Measurements from ENCODE around the gene LUM. TPM values are rescaled to one million over a fixed set of nuclear protein-coding genes. Genes with fewer than 3 reads are reported as not detected.

Gene LUM
- polyA plus RNA-seq, 3 donors: not detected

DNA sequence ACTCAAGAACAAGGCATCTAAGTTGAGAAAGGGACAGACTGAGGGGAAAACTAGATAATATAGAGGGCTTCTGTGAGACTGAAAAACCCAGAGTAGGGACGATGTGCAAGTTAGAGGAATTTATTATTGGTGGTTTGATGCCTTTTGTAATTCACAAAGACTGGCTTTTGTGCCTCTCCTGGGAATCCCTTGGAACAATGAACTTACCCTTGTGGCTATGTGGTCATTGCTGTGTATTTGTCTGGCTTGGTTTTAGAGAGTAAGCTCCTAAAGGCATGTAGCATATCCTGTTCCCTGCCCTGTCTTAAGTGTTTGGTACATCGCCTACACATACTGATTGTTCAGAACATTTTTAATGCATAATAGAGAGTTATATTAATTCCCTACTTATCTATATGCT is 44.7 kb upstream of the LUM start:
- H2AFZ ChIP-seq (ENCODE audit: insufficient read depth, low read depth, low read length, poor library complexity, severe bottlenecking): no peak overlapping the region
- no peaks in the 10 kb centered on the region for H3K36me3 ChIP-seq (replicated peaks in 1 of 2; ENCODE audit: control insufficient read depth in 1 of 2, insufficient read depth in 2 of 2, low read length in 2 of 2)
- 40% methylated on average over 1 of the region's 2 CpGs for WGBS (ENCODE audit: insufficient coverage)
- no peaks in the 10 kb centered on the region for H3K4me1 Mint-ChIP-seq
- H3K27me3 Mint-ChIP-seq (ENCODE audit: low read depth in 3 of 3): peaks cover 0 to 2% (median 1%) of the 10 kb centered on the region in 3 donors
- no peak overlapping the region for H3K4me2 ChIP-seq (replicated peaks; ENCODE audit: extremely low read depth, low read length, poor library complexity, severe bottlenecking)
- no peaks in the 10 kb centered on the region for H3K36me3 Mint-ChIP-seq
- no peak overlapping the region for H3K9ac ChIP-seq (ENCODE audit: insufficient read depth, low read length, poor library complexity, severe bottlenecking)
- intact Hi-C loops (cut with micrococcal nuclease): no loop called here
- TF ChIP-seq, protein P1, sequence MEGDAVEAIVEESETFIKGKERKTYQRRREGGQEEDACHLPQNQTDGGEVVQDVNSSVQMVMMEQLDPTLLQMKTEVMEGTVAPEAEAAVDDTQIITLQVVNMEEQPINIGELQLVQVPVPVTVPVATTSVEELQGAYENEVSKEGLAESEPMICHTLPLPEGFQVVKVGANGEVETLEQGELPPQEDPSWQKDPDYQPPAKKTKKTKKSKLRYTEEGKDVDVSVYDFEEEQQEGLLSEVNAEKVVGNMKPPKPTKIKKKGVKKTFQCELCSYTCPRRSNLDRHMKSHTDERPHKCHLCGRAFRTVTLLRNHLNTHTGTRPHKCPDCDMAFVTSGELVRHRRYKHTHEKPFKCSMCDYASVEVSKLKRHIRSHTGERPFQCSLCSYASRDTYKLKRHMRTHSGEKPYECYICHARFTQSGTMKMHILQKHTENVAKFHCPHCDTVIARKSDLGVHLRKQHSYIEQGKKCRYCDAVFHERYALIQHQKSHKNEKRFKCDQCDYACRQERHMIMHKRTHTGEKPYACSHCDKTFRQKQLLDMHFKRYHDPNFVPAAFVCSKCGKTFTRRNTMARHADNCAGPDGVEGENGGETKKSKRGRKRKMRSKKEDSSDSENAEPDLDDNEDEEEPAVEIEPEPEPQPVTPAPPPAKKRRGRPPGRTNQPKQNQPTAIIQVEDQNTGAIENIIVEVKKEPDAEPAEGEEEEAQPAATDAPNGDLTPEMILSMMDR (IDR thresholded peaks at IDR 0.05): no peak
- H3K9me3 ChIP-seq (replicated peaks in 1 of 2; ENCODE audit: control insufficient read depth in 1 of 2, insufficient read depth in 1 of 2, low read length in 2 of 2): no peaks in the 10 kb centered on the region
- no peak overlapping the region for H3K27ac Mint-ChIP-seq
- H3K9me3 Mint-ChIP-seq: peaks cover 0 to 4% (median 2%) of the 10 kb centered on the region in 7 donors
- no peak overlapping the region for H3K4me3 Mint-ChIP-seq
- no peaks in the 10 kb centered on the region for H3K79me2 ChIP-seq (ENCODE audit: insufficient read depth, low read length)
- no peak overlapping the region for H3K27ac ChIP-seq (ENCODE audit: low read depth in 1 of 2, low read length in 2 of 2)
- H4K20me1 ChIP-seq (ENCODE audit: insufficient read depth, low read length): no peaks in the 10 kb centered on the region
- H3K27me3 ChIP-seq (ENCODE audit: control insufficient read depth in 2 of 2, insufficient read depth in 2 of 2, low read length in 2 of 2): no peaks in the 10 kb centered on the region
- no peak for DNase-seq
- H3K4me3 ChIP-seq (replicated peaks in 1 of 3; ENCODE audit: low read depth in 2 of 3, low read length in 3 of 3): no peak overlapping the region
- no peaks in the 10 kb centered on the region for H3K4me1 ChIP-seq (ENCODE audit: control insufficient read depth in 1 of 2, insufficient read depth in 2 of 2, low read length in 2 of 2)

GRCh38 chr12:91154131-91154530 is 42.8 kb upstream of the LUM start:
- no peak overlapping the region for H3K27ac Mint-ChIP-seq
- Histone ChIP-seq H3K4me1 (ENCODE audit: control insufficient read depth in 1 of 2, insufficient read depth in 2 of 2, low read length in 2 of 2) (no peaks in the 10 kb centered on the region), H3K27ac (ENCODE audit: low read depth in 1 of 2, low read length in 2 of 2) (no peak overlapping the region), H3K4me2 (replicated peaks; ENCODE audit: extremely low read depth, low read length, poor library complexity, severe bottlenecking) (no peak overlapping the region), H3K27me3 (ENCODE audit: control insufficient read depth in 2 of 2, insufficient read depth in 2 of 2, low read length in 2 of 2) (no peaks in the 10 kb centered on the region), H3K36me3 (replicated peaks in 1 of 2; ENCODE audit: control insufficient read depth in 1 of 2, insufficient read depth in 2 of 2, low read length in 2 of 2) (no peaks in the 10 kb centered on the region), H4K20me1 (ENCODE audit: insufficient read depth, low read length) (no peaks in the 10 kb centered on the region), H3K9ac (ENCODE audit: insufficient read depth, low read length, poor library complexity, severe bottlenecking) (no peak overlapping the region), H3K9me3 (replicated peaks in 1 of 2; ENCODE audit: control insufficient read depth in 1 of 2, insufficient read depth in 1 of 2, low read length in 2 of 2) (no peaks in the 10 kb centered on the region), H3K79me2 (ENCODE audit: insufficient read depth, low read length) (no peaks in the 10 kb centered on the region), H2AFZ (ENCODE audit: insufficient read depth, low read depth, low read length, poor library complexity, severe bottlenecking) (no peak overlapping the region), H3K4me3 (replicated peaks in 1 of 3; ENCODE audit: low read depth in 2 of 3, low read length in 3 of 3) (no peak overlapping the region)
- H3K9me3 Mint-ChIP-seq: peaks cover 0 to 4% (median 2%) of the 10 kb centered on the region in 7 donors
- no peaks in the 10 kb centered on the region for H3K36me3 Mint-ChIP-seq
- no peak for DNase-seq
- no peaks in the 10 kb centered on the region for H3K4me1 Mint-ChIP-seq
- no CpG with 5 or more reads among the region's 3 CpGs for WGBS (ENCODE audit: insufficient coverage)
- TF ChIP-seq, protein P1 (IDR thresholded peaks at IDR 0.05): no peak
- H3K4me3 Mint-ChIP-seq: no peak overlapping the region
- H3K27me3 Mint-ChIP-seq (ENCODE audit: low read depth in 3 of 3): peaks cover 0 to 2% (median 1%) of the 10 kb centered on the region in 3 donors
- intact Hi-C loops (cut with micrococcal nuclease): no loop called here
